ENCODE measurements around the gene NPAS3.

Gene NPAS3

DNA sequence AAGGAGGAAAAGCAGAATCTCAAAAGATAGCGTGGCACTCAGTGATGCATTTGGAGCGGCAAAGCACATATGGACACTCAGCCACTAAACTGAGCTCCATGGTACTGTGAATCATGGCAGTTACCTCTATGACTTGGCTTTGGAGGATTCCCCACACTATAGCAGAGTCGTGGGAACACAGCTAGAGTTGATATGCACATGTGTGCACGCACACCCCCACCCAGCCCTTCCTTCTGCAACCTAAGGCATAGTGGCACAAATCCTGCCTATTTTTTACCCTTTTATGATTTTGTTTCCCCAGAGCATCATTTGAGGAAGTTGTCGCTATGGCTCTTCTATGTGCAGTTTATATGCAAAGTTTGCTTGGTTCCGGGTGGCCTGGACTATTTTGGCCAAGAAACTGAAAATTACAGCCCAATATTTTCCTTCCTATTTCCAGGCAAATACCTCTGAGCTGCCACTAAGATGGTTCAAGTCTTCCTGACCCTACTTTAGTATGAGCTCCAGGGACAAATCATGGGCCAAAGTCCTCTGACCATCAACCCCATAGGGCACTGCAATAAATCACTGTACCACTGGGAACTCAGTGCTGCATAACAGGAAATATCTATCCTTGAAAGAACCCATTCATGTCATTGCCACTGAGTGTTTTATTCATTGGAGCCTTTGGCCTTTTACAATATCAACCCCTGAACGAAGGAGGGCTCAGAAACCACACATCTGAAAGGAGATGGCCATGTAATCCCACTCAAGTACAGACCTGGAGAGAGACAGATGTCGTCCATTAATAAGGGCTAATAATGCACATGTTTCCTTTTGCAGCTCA lies 834.7 kb downstream of the NPAS3 start:
- no peak overlapping the region for H3K4me3 ChIP-seq (ENCODE audit: low read depth, low read length)

DNA sequence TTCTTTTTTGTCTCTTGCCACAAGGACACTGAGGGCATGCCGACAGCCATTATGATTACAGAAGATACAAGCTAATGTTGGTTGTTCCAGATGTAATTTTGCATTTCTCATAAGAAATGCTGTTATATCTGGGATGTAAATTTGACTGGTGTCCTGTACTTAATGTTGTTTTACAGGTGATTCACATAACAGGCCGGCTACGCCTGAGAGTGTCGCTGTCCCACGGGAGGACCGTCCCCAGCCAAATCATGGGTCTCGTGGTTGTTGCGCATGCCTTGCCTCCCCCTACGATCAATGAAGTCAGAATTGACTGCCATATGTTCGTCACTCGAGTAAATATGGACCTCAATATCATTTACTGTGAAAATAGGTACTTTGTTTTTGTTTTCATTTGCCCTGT lies 835.5 kb downstream of the NPAS3 start:
- no peak overlapping the region for H3K4me3 ChIP-seq (ENCODE audit: low read depth, low read length)

DNA sequence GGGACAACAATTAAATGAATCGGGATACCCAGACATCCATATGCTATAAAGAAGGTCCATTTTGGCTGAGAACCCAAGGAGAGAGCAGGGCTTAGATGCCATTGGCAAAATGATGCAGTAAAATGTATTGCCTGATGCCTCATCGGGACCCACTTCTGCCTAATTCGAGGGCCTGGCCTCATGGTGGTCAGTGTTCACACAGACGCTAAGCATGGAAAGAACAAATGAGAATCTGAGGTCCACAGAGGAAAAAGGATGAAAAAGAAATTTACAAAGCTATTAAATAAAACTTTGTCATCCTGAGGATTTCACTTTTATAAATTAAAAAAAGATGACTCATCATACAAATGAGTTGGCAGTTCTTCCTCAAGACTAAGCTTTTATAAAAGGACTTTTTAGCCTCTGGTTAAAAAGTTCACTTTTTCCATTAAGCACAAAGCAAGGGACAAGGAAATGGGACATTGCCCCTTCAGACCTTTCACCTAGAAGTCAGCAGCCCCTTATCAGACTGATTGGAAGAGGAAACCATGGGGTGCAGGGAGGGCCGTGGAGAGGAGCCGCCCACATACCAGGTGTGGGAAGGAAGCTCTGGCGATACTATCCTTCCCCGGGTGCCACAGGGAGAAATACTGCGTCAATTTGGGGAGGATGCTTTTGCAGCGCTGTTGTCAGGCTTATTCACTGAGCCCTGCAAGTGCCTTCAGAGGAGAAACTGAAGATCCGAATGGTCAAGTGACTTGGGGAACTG lies 836.2 kb downstream of the NPAS3 start:
- H3K4me3 ChIP-seq (ENCODE audit: low read depth, low read length), result no peak overlapping the region

DNA sequence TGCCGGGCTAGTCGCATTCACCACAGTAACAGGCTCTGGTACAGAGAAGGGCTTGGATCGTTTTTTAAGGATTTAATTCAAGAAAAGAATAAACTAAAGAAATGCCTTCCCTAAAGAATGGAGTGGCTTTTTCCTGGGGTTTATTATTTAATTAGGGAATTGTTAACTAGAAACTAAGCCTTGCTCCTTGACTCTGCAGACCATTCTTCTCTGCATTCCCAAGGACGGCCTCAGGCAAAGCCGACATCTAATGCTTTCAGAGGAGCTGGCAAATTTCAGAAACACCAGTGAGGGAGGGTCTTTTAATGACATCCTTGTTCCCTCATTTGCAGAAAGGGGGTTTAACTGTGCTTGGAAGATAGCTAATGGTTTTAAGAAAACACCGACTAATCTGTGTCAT lies 838.2 kb downstream of the NPAS3 start:
- H3K4me3 ChIP-seq (ENCODE audit: low read depth, low read length), result no peak overlapping the region

DNA sequence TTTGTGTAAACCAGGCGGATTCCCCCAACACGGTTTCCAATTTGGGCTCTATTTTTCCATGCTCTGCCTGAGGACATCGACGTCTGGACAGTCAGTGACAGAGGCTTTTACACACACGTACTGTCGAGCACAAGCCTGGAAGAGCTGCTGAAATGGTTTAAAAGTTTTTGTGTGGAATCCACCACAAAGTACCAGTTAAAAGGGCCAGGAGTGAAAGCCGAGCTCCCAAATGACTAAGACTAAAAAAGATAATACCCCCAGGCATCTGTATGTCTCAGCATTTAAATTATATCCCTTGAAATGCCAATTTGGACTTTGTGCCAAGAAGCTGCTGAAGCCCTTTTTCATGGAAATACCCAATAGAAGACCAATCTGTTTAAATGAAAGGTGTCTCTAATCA lies 839.0 kb downstream of the NPAS3 start:
- H3K4me3 ChIP-seq (ENCODE audit: low read depth, low read length), result no peak overlapping the region

DNA sequence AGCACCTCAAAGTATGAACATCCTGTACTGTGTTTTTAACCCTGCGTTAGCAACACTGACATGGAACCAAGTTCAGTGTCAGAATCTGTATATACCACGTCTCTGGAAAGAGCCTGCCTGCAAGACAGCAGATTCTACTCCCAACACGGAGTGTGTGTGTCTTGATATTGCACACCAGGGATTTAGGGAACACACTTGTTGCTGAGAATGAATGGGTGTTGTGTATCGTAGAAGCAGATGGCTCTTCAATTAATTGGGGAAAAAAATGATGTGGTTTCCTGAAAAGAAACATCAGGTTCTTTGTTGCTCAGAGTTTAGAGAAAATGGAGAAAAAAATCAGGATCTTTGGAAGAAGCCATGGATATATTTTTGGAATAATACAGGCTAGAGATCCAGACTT lies 841.4 kb downstream of the NPAS3 start:
- H3K4me3 ChIP-seq (ENCODE audit: low read depth, low read length), result no peak overlapping the region

DNA sequence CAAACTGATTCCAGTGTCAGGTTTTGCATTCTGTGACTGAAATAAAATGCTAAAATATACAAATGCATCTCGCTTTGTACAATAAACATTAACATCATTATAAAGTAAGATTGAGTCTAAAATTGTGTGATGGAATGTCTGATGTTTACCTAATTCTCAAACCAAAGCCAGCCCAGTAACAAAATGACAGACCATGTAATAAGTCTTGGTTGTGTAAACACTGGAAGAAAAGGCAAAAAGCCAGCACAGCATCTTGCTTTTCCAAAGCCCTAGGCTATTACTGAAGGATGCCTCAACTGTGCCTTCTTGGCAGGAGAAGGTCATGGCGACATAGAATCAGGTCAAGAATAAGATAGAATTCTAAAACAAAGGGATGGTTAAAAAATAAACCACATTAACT lies 842.6 kb downstream of the NPAS3 start:
- no peak overlapping the region for H3K4me3 ChIP-seq (ENCODE audit: low read depth, low read length)

DNA sequence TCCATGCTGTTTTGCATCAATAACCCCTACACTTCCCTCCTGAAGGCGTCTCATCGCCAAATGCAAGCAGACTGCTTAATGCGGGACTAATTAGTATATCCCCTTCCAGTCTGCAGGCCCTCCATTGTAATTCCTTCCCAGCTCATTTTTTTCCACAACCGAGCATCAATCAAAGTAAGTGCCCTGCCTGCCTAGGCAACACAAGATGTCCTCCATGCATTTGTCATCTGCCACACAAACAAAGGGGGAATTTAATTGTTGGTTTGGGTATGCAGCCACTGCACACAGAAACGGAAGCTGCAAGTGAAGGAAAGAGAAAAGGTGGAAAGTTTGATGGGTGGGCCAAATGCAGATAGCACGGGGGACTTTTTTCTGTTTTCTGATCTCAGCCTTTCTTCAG lies 844.2 kb downstream of the NPAS3 start:
- no peak overlapping the region for H3K4me3 ChIP-seq (ENCODE audit: low read depth, low read length)

DNA sequence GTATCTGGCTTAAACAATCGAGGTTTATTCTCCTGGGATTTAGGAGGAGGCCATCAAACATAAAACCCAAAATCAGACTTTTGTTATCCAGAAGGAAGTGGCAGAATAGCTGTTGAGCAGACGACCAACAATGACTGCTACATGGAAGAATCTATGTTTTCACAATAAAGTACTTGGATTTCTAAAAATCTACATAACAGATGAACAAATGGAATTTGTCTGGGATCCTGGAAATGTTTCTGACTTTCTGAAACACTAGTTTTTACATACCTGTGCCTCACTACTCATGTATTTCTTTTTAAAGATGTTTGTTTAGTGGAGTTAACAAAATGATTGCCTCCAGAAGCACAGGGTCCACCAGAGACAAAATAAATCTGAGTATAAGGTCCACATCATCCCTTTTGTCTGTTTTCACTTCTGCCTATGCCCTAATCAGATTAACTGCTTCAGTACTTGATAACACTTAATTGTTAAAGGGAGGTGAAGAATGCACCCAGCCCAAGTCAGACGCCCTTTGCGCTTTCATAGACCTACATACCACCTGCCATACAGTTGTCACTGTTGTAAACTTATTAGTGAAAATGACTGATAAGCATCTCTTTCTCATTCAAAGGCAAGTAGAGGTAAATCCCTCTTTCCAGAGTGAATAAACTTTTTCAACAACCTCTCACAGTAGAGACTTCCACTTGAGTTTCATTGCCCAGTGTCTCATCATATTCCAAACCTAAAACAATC lies 847.6 kb downstream of the NPAS3 start:
- H3K4me3 ChIP-seq (ENCODE audit: low read depth, low read length), result no peak overlapping the region

DNA sequence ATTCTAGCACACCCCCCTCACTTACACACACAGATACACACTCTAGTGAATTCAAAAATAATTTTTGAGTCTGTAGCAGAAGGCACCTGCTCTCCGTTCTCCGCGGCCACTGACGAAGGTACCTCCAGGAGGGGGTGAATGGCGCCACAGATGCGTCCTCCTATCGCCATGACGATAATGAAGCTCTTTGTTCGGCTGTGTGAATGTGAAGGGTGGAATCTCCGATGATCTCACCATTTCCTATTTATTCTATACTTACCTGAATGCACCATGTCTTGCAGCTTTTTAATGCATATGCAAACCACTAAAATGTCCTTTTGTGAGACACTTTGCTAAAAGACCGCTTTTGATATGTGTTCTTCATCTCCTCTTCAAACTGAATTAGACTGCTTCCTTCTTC lies 849.5 kb downstream of the NPAS3 start:
- H3K4me3 ChIP-seq (ENCODE audit: low read depth, low read length), result no peak overlapping the region

DNA sequence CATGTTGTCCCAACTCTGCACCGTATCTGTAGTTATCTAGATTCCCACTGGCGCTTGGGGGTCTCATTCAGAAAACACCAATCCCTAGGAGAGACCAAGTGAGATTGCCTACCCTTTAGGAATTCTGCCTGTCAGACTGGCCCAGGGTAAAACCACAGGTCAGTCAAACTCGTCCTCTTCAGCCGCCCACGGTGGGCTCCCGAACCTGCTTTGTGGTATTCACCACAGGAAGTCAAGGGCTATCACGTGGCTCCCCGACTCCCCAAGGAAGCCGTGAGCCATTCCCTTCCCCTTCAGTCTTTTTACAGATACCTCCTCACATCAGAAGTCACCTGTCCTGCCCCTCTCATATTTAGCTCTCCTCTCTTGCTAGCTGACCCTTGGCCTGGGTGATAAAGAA lies 852.3 kb downstream of the NPAS3 start:
- no peak overlapping the region for H3K4me3 ChIP-seq (ENCODE audit: low read depth, low read length)

DNA sequence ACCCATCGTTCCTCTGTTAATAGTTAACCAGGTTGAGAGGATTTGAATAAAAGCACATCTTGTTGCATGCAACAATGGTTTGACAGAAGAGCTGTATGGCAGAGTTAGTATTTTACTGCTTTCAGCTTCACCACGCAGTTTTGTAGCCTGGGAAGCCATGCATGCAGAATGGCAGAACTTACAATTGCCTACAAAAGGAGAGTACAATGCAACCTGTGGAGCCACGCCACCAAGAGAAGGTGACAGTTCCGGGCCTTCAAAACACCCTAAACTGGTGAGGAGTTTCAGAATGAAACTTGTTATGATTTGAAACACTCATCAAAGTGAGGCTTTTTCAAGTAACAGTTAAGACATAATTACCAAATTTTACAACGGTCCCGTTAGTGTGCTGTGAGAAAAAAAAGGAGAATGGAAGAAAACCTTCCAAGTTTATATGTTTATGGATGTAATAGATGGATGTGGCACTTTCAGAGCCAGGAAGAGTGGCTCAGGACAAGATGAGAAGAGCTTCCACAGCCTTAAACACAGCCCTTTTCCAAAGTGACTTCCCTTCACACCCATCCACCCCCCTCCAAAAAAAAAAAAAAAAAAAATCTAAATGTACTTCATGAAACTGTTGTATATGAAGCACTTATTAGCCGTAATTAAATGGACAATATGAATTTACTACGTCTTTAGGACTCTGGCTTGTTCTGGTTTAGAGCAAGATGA lies 853.5 kb downstream of the NPAS3 start:
- no peak overlapping the region for H3K4me3 ChIP-seq (ENCODE audit: low read depth, low read length)

DNA sequence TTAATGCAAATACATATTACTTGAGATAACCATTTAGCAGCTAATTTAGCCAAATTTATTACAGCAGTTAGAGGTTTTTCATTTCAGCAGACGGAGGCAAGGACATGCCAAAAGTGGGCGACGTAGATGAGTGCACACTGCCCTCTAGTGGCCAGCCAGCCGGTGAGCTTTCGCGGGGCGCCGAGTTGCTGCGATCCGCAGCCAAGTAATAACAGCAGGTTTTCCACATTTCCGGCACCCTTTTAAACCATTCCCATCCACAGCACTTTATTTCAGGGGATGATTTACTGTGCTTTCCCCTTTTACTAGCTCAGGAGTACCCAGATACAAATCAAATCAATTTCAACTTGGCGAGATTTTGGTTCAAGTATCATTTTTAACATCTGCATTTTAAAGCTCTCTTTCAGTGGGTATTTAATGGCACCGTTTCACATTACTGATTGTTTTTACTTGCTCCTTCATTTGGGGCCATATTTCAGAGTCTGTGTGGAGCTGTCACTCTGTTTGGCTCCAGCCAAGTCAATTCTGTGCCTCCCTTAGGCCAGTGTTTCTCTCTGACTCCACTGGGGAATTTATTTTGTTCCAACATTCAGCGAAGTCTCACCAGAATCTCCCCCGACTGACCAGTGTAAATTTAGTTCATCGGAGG lies 854.2 kb downstream of the NPAS3 start:
- no peak overlapping the region for H3K4me3 ChIP-seq (ENCODE audit: low read depth, low read length)

DNA sequence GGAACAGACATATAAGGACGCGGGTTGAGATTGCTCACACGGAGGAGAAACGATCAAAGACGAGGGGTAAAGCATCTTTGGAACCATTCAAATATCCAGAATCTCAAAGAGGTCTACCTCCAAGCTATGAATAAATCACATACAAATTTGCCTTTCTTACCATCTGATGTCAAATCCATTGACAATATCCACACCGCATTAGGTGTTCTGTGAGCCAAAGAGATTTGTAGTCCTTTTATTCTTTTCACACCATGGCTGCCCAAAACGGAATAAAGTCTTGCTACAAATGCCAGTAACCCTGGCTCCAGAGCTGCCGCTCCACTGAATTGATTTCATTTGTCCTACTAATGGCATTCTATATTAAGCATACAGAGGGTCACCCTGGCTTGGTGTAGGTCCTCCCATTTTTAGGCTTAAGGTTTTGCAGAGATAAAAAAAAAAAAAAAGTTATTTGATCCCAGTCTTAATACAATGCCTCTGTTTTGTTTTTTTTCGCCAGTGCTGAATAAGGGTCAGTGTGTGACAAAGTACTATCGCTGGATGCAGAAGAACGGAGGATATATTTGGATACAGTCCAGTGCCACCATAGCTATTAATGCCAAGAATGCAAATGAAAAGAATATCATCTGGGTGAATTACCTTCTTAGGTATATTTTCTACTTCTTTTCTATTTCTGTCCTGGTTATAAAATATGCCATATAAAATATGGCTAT lies 854.9 kb downstream of the NPAS3 start:
- no peak overlapping the region for H3K4me3 ChIP-seq (ENCODE audit: low read depth, low read length)

DNA sequence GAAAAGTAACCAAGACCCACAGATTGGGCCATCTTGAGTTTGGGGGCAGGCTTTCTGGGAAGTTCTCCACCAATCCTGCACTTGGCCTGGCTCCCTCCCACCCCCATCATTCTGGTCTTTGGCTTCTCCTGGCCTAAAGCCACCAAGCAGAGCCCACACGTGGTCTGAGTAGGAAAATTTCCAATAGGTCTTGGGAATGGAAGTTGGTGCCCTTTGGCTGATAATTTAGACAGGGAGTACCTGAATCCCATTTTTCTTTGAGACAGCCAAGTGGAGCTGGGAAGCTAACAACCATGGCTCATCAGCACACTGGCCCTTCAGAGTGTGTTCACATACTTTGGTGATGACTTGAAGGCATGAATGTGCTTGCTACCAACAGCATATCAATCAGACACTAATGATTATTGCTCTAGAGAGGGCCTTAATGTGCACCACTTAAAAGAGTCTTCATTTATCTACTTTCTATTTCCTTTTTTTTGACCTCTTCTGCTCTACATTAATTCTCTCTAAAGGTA lies 856.2 kb downstream of the NPAS3 start:
- no peak overlapping the region for H3K4me3 ChIP-seq (ENCODE audit: low read depth, low read length)

DNA sequence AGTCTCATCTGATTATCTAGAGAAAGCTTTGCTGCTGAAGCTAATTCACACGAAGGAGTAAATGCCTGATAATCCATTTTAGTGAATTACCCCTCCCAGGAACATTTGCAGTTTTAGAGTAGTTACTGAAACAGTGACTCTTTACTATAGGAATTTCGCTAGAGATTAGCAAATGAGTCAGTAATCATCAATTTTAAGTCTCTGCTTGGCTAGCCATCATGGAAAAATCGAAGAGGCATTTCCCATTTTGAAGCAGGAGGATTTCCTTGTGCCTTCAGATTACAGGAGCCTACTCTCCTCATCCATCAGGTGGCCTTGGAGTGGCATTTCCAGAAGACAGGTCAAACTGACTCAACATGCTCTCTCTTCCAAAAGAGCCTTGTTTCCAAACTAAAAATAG lies 857.7 kb downstream of the NPAS3 start:
- H3K4me3 ChIP-seq (ENCODE audit: low read depth, low read length), result no peak overlapping the region

DNA sequence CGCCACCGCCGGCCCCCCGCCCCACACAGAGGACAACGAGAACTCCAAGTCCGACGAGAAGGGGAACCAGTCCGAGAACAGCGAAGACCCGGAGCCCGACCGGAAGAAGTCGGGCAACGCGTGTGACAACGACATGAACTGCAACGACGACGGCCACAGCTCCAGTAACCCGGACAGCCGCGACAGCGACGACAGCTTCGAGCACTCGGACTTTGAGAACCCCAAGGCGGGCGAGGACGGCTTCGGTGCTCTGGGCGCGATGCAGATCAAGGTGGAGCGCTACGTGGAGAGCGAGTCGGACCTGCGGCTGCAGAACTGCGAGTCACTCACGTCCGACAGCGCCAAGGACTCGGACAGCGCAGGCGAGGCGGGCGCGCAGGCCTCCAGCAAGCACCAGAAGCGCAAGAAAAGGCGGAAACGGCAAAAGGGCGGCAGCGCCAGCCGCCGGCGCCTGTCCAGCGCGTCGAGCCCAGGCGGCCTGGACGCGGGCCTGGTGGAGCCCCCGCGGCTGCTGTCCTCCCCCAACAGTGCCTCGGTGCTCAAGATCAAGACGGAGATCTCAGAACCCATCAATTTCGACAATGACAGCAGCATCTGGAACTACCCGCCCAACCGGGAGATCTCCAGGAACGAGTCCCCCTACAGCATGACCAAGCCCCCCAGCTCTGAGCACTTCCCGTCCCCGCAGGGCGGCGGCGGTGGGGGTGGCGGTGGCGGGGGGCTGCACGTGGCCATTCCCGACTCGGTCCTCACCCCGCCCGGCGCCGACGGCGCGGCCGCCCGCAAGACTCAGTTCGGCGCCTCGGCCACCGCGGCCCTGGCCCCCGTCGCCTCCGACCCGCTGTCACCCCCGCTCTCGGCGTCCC lies 861.3 kb downstream of the NPAS3 start:
- H3K4me3 ChIP-seq (ENCODE audit: low read depth, low read length), result no peak overlapping the region

DNA sequence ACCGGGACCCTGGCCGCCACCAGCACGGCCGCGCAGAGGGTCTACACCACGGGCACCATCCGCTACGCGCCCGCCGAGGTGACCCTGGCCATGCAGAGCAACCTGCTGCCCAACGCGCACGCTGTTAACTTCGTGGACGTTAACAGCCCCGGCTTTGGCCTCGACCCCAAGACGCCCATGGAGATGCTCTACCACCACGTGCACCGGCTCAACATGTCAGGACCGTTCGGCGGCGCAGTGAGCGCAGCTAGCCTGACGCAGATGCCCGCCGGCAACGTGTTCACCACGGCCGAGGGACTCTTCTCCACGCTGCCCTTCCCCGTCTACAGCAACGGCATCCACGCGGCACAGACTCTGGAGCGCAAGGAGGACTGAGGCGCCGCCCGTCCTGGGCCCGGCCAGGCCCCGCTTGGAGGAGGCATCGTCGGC lies 862.1 kb downstream of the NPAS3 start:
- no peak overlapping the region for H3K4me3 ChIP-seq (ENCODE audit: low read depth, low read length)

DNA sequence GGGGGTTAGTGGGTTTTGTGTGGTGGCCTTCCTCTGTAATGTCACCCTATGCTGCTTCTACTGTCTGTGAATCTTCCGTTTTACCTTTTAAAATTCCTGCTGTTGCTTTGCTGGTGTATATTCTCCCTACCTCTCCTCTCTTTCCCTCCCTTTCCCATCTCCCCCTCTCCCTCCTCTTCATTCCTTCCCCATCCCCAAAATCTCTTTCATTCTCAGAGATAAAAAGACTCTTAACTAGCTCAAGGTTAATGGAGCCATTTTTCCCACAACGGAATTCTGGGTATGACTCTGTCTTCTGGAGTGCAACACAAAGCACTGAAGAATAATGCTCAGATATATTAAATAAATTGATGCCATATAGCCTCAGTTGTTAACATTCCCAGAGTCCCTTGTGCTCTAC lies 864.1 kb downstream of the NPAS3 start:
- no peak overlapping the region for H3K4me3 ChIP-seq (ENCODE audit: low read depth, low read length)

Measured in iPS-11a (cell line).